ENCODE data around the gene SARM1. TPM values are rescaled to one million over a fixed set of nuclear protein-coding genes. Genes with fewer than 3 reads are reported as not detected.
A peak's percentile ranks its signal among the peaks of the same experiment; 100 is the strongest.
"Not testable (repeated sequence)": the region's sequence is repeated elsewhere in the genome, so short reads cannot be mapped to it uniquely, and the experiment has no call there.

The SARM1 gene
- total RNA-seq, 1 donor from 2014 or later = 0.53 TPM

DNA sequence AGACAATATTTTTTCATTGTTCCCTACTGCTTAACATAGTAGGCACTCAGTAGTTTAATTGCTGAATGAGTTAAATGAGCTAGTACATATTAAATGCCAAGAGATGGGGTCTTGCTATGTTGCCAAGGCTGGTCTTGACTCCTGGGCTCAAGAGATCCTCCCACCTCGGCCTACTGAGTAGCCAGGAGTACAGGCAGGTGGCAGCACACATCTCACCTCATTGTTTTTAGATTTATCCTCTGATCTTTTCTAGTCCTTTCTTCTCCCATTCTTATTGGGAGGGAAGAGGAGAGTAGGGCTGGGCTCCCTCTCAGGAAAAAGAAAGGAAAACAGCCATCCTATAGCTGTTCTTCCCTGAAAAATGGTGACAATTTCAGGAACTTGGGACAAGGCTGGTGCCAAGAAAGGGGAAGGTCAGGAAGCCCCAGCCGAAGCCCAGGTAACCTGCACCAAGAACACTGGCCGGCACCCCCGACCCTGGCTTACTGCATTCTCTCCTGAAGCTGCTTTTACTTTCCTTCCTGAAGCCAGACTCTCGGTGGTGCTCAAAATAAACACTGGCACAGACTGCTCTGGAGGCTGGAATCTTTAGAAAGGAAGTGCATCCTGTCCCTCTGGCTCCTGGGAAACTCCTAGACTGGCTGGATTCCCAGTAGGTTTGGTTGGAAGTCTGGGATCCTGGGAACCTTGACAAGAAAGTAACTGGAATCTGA lies 33.3 kb upstream of the SARM1 start:
- Histone ChIP-seq H3K36me3 (ENCODE audit: control insufficient read depth, insufficient read depth, low read length) (peaks cover 26% of the 10 kb centered on the region), H3K4me3 (ENCODE audit: low read depth, low read length) (no peak overlapping the region), H3K27me3 (ENCODE audit: control insufficient read depth, insufficient read depth, low read length) (no peaks in the 10 kb centered on the region)
- no peak for FAIRE-seq
- peak; percentile 38 for DNase-seq (ENCODE audit: low read depth)
- TF ChIP-seq, protein P1, sequence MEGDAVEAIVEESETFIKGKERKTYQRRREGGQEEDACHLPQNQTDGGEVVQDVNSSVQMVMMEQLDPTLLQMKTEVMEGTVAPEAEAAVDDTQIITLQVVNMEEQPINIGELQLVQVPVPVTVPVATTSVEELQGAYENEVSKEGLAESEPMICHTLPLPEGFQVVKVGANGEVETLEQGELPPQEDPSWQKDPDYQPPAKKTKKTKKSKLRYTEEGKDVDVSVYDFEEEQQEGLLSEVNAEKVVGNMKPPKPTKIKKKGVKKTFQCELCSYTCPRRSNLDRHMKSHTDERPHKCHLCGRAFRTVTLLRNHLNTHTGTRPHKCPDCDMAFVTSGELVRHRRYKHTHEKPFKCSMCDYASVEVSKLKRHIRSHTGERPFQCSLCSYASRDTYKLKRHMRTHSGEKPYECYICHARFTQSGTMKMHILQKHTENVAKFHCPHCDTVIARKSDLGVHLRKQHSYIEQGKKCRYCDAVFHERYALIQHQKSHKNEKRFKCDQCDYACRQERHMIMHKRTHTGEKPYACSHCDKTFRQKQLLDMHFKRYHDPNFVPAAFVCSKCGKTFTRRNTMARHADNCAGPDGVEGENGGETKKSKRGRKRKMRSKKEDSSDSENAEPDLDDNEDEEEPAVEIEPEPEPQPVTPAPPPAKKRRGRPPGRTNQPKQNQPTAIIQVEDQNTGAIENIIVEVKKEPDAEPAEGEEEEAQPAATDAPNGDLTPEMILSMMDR (IDR thresholded peaks at IDR 0.05; ENCODE audit: insufficient read depth, low read length, severe bottlenecking) = no peak

DNA sequence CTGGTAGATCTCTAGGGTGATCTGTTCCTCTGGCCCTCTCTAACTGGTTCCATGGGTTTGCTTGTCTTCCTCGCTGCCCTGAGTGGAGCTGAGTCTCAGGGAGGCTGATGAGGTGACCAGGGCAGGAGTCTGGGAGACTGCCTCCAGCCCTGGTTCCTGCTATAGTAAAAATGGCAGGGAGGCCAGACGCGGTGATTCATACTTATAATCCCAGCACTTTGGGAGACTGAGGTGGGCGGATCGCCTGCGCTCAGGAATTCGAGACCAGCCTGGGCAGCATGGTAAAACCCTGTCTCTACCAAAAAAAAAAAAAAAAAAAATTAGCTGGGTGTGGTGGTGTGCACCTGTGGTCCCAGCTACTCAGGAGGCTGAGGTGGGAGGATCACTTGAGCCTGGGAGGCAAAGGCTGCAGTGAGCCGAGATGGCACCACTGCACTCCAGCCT lies 32.7 kb upstream of the SARM1 start:
- FAIRE-seq; H3K27me3 ChIP-seq (ENCODE audit: control insufficient read depth, insufficient read depth, low read length); H3K4me3 ChIP-seq (ENCODE audit: low read depth, low read length): not testable (repeated sequence)
- peak; percentile 29 for DNase-seq (ENCODE audit: low read depth)
- peaks cover 26% of the 10 kb centered on the region for H3K36me3 ChIP-seq (ENCODE audit: control insufficient read depth, insufficient read depth, low read length)

DNA sequence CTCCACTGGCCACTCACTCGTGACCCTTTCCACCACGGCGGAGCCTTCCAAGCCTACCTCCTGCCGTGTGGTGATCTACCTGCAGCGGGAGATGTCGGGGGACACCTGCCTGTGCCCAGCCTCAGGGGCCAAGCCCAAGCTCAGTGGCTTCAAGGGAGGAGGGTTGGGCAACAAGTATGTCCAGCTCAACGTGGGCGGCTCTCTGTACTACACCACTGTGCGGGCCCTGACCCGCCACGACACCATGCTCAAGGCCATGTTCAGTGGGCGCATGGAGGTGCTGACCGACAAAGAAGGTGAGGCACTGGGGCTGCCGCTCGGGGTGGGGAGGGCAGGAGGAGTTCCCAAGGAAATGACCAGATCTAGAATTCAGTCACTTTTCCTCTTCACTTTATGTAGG lies 32.1 kb upstream of the SARM1 start:
- no peak overlapping the region for H3K4me3 ChIP-seq (ENCODE audit: low read depth, low read length)
- FAIRE-seq (no peak), DNase-seq (ENCODE audit: low read depth) (no peak)
- H3K27me3 ChIP-seq (ENCODE audit: control insufficient read depth, insufficient read depth, low read length) = no peaks in the 10 kb centered on the region
- H3K36me3 ChIP-seq (ENCODE audit: control insufficient read depth, insufficient read depth, low read length) = peaks cover 27% of the 10 kb centered on the region
- TF ChIP-seq, protein P1 (IDR thresholded peaks at IDR 0.05; ENCODE audit: insufficient read depth, low read length, severe bottlenecking) = no peak

DNA sequence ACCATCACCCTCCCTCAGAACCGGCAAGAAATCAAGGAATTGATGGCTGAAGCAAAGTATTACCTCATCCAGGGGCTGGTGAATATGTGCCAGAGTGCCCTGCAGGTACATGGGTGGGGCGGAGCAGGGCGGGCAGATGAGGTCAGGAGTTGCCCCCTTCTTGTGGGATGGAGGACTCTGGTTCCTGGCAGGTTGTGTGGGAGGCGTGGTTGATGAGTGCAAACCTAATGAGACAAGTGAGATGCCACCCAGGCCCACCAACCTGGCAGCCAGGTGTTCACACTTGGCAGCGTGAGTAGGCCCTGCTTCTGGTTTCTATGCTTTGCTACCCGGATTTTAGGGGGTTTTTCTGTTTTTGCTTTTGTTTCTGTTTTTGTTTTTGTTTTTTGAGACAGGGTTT lies 31.1 kb upstream of the SARM1 start:
- FAIRE-seq (no peak), DNase-seq (ENCODE audit: low read depth) (no peak)
- TF ChIP-seq, protein P1 (IDR thresholded peaks at IDR 0.05; ENCODE audit: insufficient read depth, low read length, severe bottlenecking) = no peak
- H3K27me3 ChIP-seq (ENCODE audit: control insufficient read depth, insufficient read depth, low read length) = no peaks in the 10 kb centered on the region
- no peak overlapping the region for H3K4me3 ChIP-seq (ENCODE audit: low read depth, low read length)
- peaks cover 30% of the 10 kb centered on the region for H3K36me3 ChIP-seq (ENCODE audit: control insufficient read depth, insufficient read depth, low read length)

DNA sequence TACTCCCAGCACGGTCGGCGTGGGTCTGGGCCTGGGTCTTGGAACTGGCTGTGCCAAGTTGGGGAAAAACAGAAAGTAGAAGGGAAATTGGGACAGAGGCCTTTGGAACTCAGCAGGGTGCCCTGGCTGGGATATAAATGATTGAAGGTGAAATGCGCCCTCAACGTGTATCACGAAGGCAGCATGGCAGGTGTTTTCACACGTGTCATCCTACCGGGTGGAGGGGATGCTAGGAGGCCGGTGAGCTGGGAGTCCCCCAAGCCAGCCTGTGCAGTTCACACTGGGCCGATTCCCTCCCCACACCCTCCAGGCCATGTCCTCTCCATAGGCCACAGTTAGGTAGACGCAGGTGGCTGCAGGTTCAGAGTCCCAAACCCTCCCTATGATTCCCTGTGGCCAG lies 30.0 kb upstream of the SARM1 start:
- FAIRE-seq (no peak), DNase-seq (ENCODE audit: low read depth) (no peak)
- Histone ChIP-seq H3K36me3 (ENCODE audit: control insufficient read depth, insufficient read depth, low read length) (peaks cover 33% of the 10 kb centered on the region), H3K4me3 (ENCODE audit: low read depth, low read length) (no peak overlapping the region), H3K27me3 (ENCODE audit: control insufficient read depth, insufficient read depth, low read length) (no peaks in the 10 kb centered on the region)
- TF ChIP-seq, protein P1 (IDR thresholded peaks at IDR 0.05; ENCODE audit: insufficient read depth, low read length, severe bottlenecking) = no peak

DNA sequence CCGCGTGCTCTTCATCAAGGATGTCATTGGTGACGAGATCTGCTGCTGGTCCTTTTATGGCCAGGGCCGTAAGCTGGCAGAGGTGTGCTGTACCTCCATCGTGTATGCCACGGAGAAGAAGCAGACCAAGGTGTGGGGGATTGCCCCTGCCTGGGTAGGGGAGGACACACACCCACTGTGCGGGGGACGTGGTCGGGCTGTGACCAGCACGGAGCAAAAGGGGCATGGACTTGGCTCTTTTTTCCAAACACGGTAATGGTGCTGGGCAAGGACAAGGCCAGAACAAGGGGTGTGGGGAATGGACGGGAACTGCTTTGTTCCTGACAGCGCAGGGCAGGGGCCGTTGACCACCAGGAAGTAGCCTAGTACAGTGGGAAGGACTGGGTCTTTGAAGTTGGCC lies 29.2 kb upstream of the SARM1 start:
- H3K36me3 ChIP-seq (ENCODE audit: control insufficient read depth, insufficient read depth, low read length) = peaks cover 34% of the 10 kb centered on the region
- H3K4me3 ChIP-seq (ENCODE audit: low read depth, low read length) = no peak overlapping the region
- no peaks in the 10 kb centered on the region for H3K27me3 ChIP-seq (ENCODE audit: control insufficient read depth, insufficient read depth, low read length)
- FAIRE-seq = peak; percentile 50
- TF ChIP-seq, protein P1 (IDR thresholded peaks at IDR 0.05; ENCODE audit: insufficient read depth, low read length, severe bottlenecking) = no peak
- no peak for DNase-seq (ENCODE audit: low read depth)
